Spleen (tissue), 11 donors: ENCODE results near the gene CABLES2. TPM values are rescaled to one million over a fixed set of nuclear protein-coding genes. Genes with fewer than 3 reads are reported as not detected.
A peak's percentile ranks its signal among the peaks of the same experiment; 100 is the strongest.

Source experiments
- DNase-seq: peaks from one replicate; pipeline ENCODE4 v3.0.0-alpha.2; 2020
- H3K27ac ChIP-seq, 8 donors: fragments of 200-600 bp; sonication (generic) in 7 of 8; 1 replicate in 4 of 8; 2 replicates in 4 of 8; pipeline versions ENCODE4 v1.5.0 to v1.8.0; 2016 to 2021; ENCODE audit warnings: inconsistent platforms in 4 of 8, mild to moderate bottlenecking in 4 of 8, moderate library complexity in 1 of 8
- H3K27me3 ChIP-seq, 7 donors: fragments of 200-600 bp; sonication (generic) in 6 of 7; replicated peaks in 1 of 7; 1 replicate in 4 of 7; 2 replicates in 3 of 7; pipeline versions ENCODE4 v1.5.0 to v1.8.0; 2016 to 2021; ENCODE audit warnings: inconsistent platforms in 3 of 7, mild to moderate bottlenecking in 1 of 7
- H3K36me3 ChIP-seq, 6 donors: fragments of 200-600 bp; sonication (generic) in 5 of 6; 1 replicate in 4 of 6; 2 replicates in 2 of 6; pipeline versions ENCODE4 v1.5.0 to v1.8.0; 2016 to 2021; ENCODE audit warnings: inconsistent platforms in 2 of 6
- H3K4me1 ChIP-seq, 6 donors: fragments of 200-600 bp; sonication (generic) in 5 of 6; 1 replicate in 3 of 6; 2 replicates in 3 of 6; pipeline versions ENCODE4 v1.5.0 to v1.8.0; 2016 to 2021; ENCODE audit warnings: inconsistent platforms in 3 of 6
- H3K4me3 ChIP-seq, 8 donors: fragments of 200-600 bp; sonication (generic) in 7 of 8; 1 replicate in 4 of 8; 2 replicates in 4 of 8; pipeline versions ENCODE4 v1.5.0 to v1.8.0; 2016 to 2021; ENCODE audit warnings: inconsistent platforms in 4 of 8, mild to moderate bottlenecking in 4 of 8, moderate library complexity in 2 of 8
- H3K9me3 ChIP-seq, 8 donors: fragments of 200-600 bp; sonication (generic) in 7 of 8; 1 replicate in 4 of 8; 2 replicates in 4 of 8; pipeline versions ENCODE4 v1.5.0 to v1.8.0; 2016 to 2021; ENCODE audit warnings: inconsistent platforms in 4 of 8
- POLR2A ChIP-seq, 3 donors: fragments of 450-650 bp; IDR thresholded peaks; one replicate each; pipeline ENCODE4 v1.5.1; 2017; ENCODE audit warnings: antibody characterized with exemption in 3 of 3, mild to moderate bottlenecking in 1 of 3
- POLR2AphosphoS5 ChIP-seq, 3 donors: sonication (generic); formaldehyde crosslinking; IDR thresholded peaks; one replicate each; pipeline ENCODE4 v1.5.1; 2017; ENCODE audit warnings: antibody characterized with exemption in 3 of 3
- WGBS, 5 donors: extraction: QIAGEN DNeasy Blood & Tissue Kit in 3 of 5; methylation state at CpG; one replicate each; pipeline versions ENCODE4 v1.1.5 to v1.1.7; 2013 to 2018; 5-methylcytosine and 5-hydroxymethylcytosine counted together
- intact Hi-C: fragments of 100-400 bp; cut with DNase I; formaldehyde crosslinking; loops from one replicate; pipeline ENCODE4 v1.15.0; 2023; ENCODE audit warnings: low total_unique reads
- polyA plus RNA-seq, 3 donors: library from polyadenylated mRNA; stranded (reverse); fragments of 200-250 nt; gene quantifications; one replicate each; pipeline ENCODE4 v1.2.1, GENCODE V29; 2013
- total RNA-seq, 7 donors: library from RNA; depleted of rRNA in 3 of 7; stranded (reverse); fragments of >200 nt in 3 of 7; fragmentation: NEBNext Ultra II Directional in 4 of 7; extraction: Animal tissue kit (Norgen Biotek cat#: 25700) in 4 of 7; gene quantifications; one replicate each; pipeline versions ENCODE4 v1.1.0 to v1.2.1, GENCODE V29; 2016 to 2021
- TF ChIP-seq, protein P1 (sequence below), 11 experiments: fragments of 200-600 bp in 7 of 11; fragments of 450-650 bp in 4 of 11; sonication (generic) in 4 of 11; IDR thresholded peaks in 8 of 11; conservative IDR thresholded peaks in 3 of 11; 1 replicate in 7 of 11; 2 replicates in 4 of 11; pipeline versions ENCODE4 v1.4.0 to v1.8.0; 2016 to 2021; ENCODE audit warnings: antibody characterized with exemption in 11 of 11, inconsistent platforms in 4 of 11, mild to moderate bottlenecking in 1 of 11
- donor health status: healthy with polysubstance abuse.
- donor health status: DM: no; HTN: no; CAD: no; lungs with moderate emphysema.
- donor health status: DM: no; HTN: no; CAD: no.
- donor health status: Bipolar disorder and iron deficiency.
- donor health status: healthy.
- donor health status: DM: no; HTN: no; CAD: no.
- donor health status: DM: yes; HTN: yes; CAD: no.

Gene CABLES2
- total and polyA plus RNA-seq, 10 donors = 2.0 to 5.9 (median 4.0) TPM

DNA sequence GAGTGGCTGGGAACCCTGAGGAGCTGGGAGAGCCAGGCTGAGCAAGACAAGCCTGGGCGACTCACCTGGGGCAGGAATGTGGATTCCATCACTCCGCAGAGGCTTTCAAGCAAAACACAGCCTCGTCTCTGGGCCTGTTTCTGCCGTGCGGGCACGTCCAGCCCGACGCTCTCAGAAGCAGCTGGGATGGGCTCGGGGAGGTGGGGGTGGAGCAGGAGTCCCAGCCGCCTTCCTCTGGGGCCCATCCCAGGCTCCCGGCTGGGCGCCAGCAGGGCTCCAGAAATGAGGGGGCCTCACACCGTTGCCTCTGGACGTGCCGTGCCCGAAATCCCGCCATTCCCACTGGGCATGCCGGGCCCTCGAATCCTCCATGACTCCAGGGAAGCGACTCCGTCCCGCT lies 28.9 kb downstream of the CABLES2 start:
- no peak for DNase-seq
- TF ChIP-seq, protein P1, sequence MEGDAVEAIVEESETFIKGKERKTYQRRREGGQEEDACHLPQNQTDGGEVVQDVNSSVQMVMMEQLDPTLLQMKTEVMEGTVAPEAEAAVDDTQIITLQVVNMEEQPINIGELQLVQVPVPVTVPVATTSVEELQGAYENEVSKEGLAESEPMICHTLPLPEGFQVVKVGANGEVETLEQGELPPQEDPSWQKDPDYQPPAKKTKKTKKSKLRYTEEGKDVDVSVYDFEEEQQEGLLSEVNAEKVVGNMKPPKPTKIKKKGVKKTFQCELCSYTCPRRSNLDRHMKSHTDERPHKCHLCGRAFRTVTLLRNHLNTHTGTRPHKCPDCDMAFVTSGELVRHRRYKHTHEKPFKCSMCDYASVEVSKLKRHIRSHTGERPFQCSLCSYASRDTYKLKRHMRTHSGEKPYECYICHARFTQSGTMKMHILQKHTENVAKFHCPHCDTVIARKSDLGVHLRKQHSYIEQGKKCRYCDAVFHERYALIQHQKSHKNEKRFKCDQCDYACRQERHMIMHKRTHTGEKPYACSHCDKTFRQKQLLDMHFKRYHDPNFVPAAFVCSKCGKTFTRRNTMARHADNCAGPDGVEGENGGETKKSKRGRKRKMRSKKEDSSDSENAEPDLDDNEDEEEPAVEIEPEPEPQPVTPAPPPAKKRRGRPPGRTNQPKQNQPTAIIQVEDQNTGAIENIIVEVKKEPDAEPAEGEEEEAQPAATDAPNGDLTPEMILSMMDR (IDR thresholded peaks at IDR 0.05 in 8 of 11, conservative IDR thresholded peaks at IDR 0.05 in 3 of 11) = no peak
- no peak for TF ChIP-seq POLR2A (IDR thresholded peaks at IDR 0.05)
- peaks cover 7 to 73% (median 28%) of the 10 kb centered on the region in 6 donors for H3K4me1 ChIP-seq
- H3K9me3 ChIP-seq = no peaks in the 10 kb centered on the region
- peak overlapping the region in 4 of 8 donors; percentile 4 to 83 (median 22) for H3K27ac ChIP-seq
- peaks cover 0 to 5% (median 0%) of the 10 kb centered on the region in 6 donors for H3K36me3 ChIP-seq
- no peak overlapping the region for H3K4me3 ChIP-seq
- intact Hi-C loops = no loop called here
- no peaks in the 10 kb centered on the region for H3K27me3 ChIP-seq
- 78 to 94% (median 87%) methylated on average over 19 to 22 of the region's 22 CpGs for WGBS, 5 donors

DNA sequence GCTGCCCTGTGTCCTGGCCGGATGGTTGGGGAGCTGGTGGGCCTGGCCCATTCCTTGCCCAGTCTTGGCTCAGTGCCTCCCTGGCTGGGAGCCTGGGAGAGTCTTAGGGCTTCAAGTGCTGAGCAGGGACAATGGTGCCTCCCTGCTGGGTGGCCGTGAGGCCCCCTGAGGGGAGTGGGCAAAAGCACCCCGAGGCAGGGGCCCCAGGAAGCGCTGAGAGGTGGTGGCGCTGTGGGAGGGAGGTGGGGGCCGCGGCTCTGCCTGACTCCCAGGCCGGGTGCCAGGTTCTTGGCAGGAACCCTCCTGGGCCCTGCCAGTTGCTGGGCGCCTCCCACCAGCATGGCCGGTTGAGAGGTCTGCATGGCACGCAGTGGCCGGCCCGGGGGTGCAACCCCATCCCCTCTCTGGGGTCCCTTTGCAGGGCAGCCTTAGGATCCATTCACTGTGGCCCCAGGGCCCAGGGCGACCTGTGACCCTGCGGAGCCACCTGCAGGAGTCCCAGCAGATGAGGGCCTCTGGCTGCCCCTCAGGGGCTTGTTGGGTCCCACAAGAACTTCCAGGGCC lies 29.4 kb downstream of the CABLES2 start:
- intact Hi-C loops = no loop called here
- WGBS, 5 donors = 27 to 85% (median 72%) methylated on average over 3 to 15 of the region's 15 CpGs
- Histone ChIP-seq H3K9me3 (no peaks in the 10 kb centered on the region), H3K4me1 (peaks cover 5 to 69% (median 25%) of the 10 kb centered on the region in 6 donors), H3K36me3 (peaks cover 0 to 5% (median 0%) of the 10 kb centered on the region in 6 donors), H3K4me3 (no peak overlapping the region), H3K27ac (peak overlapping the region in 2 of 8 donors; percentile 33 to 83), H3K27me3 (peaks cover 0 to under 1% (median 0%) of the 10 kb centered on the region in 7 donors)
- no peak for DNase-seq
- TF ChIP-seq POLR2A (IDR thresholded peaks at IDR 0.05) = no peak
- TF ChIP-seq, protein P1 (IDR thresholded peaks at IDR 0.05 in 8 of 11, conservative IDR thresholded peaks at IDR 0.05 in 3 of 11) = no peak
- TF ChIP-seq POLR2AphosphoS5 (IDR thresholded peaks at IDR 0.05) = no peak

DNA sequence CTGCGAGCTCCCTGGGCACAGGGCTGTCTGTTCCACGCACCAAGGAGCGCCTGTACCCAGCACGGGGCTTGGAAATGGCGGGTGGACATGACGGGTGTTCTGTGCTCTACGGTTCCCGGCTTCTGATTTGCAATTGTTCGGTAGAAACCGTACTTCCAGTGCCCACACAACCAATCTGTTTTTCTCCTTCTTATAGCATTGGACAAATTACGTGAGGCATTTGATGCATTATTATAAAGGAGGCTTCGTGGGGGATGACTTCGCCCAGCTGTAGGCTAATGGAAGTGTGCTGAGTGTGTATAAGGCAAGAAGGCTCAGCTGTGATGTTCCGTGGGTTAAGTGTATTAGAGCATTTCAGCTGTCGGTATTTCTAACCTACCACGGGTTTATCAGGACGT lies 30.0 kb downstream of the CABLES2 start:
- Histone ChIP-seq H3K27me3 (peaks cover 0 to 7% (median 0%) of the 10 kb centered on the region in 7 donors), H3K4me3 (no peak overlapping the region), H3K36me3 (peaks cover 0 to 2% (median 0%) of the 10 kb centered on the region in 6 donors), H3K9me3 (no peaks in the 10 kb centered on the region), H3K4me1 (peaks cover 0 to 63% (median 20%) of the 10 kb centered on the region in 6 donors), H3K27ac (peak overlapping the region in 4 of 8 donors; percentile 49 to 72 (median 54))
- no peak for DNase-seq
- intact Hi-C loops = no loop called here
- TF ChIP-seq POLR2A (IDR thresholded peaks at IDR 0.05) = no peak
- TF ChIP-seq, protein P1 (IDR thresholded peaks at IDR 0.05 in 8 of 11, conservative IDR thresholded peaks at IDR 0.05 in 3 of 11) = no peak
- no peak for TF ChIP-seq POLR2AphosphoS5 (IDR thresholded peaks at IDR 0.05)
- WGBS, 5 donors = 89 to 95% (median 91%) methylated on average over 16 to 17 of the region's 17 CpGs

DNA sequence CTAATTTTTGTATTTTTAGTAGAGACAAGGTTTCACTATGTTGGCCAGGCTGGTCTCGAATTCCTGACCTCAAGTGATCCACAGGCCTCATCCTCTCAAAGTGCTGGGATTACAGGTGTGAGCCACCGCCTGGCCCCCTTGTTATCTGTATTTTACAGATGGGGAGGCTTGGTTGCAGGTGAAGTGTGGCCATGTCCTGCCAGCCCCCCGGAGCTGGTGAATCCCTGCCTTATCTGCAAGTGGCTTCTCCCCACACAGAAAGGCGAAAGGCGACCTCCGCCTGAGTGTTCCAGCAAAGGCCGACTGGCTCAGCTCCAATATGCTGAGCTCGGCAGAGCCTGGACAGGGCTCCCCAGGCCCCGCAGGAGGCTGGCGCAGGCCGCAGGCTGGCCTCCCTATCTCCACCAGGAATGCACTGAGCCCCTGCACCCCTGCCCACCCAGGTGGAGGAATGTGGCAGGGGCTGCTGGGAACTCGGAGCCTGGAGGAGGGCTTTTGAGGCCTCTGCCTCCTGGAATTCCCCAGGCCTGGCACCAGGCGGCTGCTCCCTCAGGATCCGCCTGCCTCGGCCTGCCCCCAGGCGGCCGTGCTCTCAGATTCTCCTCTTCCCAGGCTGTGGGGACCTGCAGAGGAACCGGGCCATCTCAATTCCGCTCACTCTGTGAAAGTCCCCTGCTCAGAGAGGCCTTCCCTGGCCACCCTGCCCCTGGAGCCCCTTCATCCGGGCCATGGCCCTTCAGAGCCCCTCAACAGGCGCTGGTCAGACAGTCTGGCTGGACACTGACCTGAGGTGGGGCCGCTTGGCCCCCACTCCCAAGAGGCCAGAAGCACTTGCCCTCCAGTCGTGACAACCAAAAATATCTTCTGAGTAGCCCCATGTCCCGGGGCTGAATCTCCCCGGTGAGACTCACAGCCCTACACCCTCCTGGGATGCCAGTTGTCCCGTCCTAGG lies 30.7 kb downstream of the CABLES2 start:
- DNase-seq = no peak
- 59 to 80% (median 71%) methylated on average over 19 to 26 of the region's 26 CpGs for WGBS, 5 donors
- H3K4me3 ChIP-seq = no peak overlapping the region

More for the DNA sequence above, 30.7 kb downstream of the CABLES2 start:
- peaks cover 0 to 13% (median 0%) of the 10 kb centered on the region in 7 donors for H3K27me3 ChIP-seq
- H3K9me3 ChIP-seq = no peaks in the 10 kb centered on the region
- H3K4me1 ChIP-seq = peaks cover 0 to 58% (median 18%) of the 10 kb centered on the region in 6 donors
- H3K27ac ChIP-seq = peak overlapping the region in 6 of 8 donors; percentile 39 to 72 (median 50)
- no peaks in the 10 kb centered on the region for H3K36me3 ChIP-seq
- intact Hi-C loops = no loop called here
- TF ChIP-seq, protein P1 (IDR thresholded peaks at IDR 0.05 in 8 of 11, conservative IDR thresholded peaks at IDR 0.05 in 3 of 11) = peak in 9 of 11 experiments; percentile 24 to 66 (median 53)
- TF ChIP-seq POLR2AphosphoS5 (IDR thresholded peaks at IDR 0.05) (peak in 2 of 3 donors; percentile 53 to 71), POLR2A (IDR thresholded peaks at IDR 0.05) (no peak)
